Brain microvascular endothelial cell (primary cell): Measurements from ENCODE around the gene ILK.

ENCODE experiments used
- DNase-seq: peaks from one replicate; pipeline ENCODE4 v3.0.0-alpha.2; 2020
- H3K27ac ChIP-seq: fragments of 250-450 bp; sonication (Bioruptor Pico); 2 replicates; pipeline ENCODE4 v1.5.1; 2020; ENCODE audit warnings: mild to moderate bottlenecking, moderate library complexity
- H3K27me3 ChIP-seq: fragments of 250-450 bp; sonication (Bioruptor Pico); replicated peaks from 2 replicates; pipeline ENCODE4 v1.5.1; 2020; ENCODE audit warnings: mild to moderate bottlenecking
- H3K36me3 ChIP-seq: fragments of 250-450 bp; sonication (Bioruptor Pico); replicated peaks from 2 replicates; pipeline ENCODE4 v1.5.1; 2020; ENCODE audit warnings: mild to moderate bottlenecking
- H3K4me3 ChIP-seq: 2 replicates; pipeline ENCODE4 v1.5.1; 2011; ENCODE audit warnings: low read depth, mild to moderate bottlenecking, control low read depth, low read length, moderate library complexity
- in situ Hi-C: cut with HindIII; loops from 2 replicates; pipeline ENCODE4 v1.10.0; 2017; ENCODE audit warnings: low sequenced_read_pairs, low pct_ligation_motif_present
- TF ChIP-seq, protein P1 (sequence below): IDR thresholded peaks from 2 replicates; pipeline ENCODE4 v1.5.1; 2011; ENCODE audit warnings: low read depth, mild to moderate bottlenecking, moderate library complexity, low read length, control low read depth, inconsistent platforms; ENCODE audit errors: missing control alignments

Gene ILK

DNA sequence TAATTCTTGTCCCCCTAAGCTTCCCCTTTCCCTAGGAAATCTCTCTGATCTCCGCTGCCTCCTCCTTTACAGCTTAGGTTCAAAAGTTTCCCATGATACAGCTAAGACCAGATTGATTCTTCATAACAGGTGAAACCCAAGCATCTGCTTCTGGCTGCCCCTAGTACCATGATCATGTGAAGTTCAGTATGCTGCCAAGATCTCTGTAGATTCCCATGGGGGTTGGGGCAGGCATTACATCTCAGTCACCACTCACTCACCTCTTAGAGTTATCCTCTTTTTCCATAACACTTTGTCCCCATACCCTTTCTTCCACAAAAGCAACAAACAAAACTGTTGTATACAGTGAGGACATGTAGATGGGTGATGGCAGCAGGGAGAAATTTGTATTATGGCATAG is 44.2 kb upstream of the ILK start:
- H3K27me3 ChIP-seq, result no peaks in the 10 kb centered on the region
- H3K4me3 ChIP-seq, result no peak overlapping the region
- H3K27ac ChIP-seq, result no peak overlapping the region
- DNase-seq, result no peak
- TF ChIP-seq, protein P1, sequence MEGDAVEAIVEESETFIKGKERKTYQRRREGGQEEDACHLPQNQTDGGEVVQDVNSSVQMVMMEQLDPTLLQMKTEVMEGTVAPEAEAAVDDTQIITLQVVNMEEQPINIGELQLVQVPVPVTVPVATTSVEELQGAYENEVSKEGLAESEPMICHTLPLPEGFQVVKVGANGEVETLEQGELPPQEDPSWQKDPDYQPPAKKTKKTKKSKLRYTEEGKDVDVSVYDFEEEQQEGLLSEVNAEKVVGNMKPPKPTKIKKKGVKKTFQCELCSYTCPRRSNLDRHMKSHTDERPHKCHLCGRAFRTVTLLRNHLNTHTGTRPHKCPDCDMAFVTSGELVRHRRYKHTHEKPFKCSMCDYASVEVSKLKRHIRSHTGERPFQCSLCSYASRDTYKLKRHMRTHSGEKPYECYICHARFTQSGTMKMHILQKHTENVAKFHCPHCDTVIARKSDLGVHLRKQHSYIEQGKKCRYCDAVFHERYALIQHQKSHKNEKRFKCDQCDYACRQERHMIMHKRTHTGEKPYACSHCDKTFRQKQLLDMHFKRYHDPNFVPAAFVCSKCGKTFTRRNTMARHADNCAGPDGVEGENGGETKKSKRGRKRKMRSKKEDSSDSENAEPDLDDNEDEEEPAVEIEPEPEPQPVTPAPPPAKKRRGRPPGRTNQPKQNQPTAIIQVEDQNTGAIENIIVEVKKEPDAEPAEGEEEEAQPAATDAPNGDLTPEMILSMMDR, result no peak
- no peaks in the 10 kb centered on the region for H3K36me3 ChIP-seq
- in situ Hi-C loops, result no loop called here

DNA sequence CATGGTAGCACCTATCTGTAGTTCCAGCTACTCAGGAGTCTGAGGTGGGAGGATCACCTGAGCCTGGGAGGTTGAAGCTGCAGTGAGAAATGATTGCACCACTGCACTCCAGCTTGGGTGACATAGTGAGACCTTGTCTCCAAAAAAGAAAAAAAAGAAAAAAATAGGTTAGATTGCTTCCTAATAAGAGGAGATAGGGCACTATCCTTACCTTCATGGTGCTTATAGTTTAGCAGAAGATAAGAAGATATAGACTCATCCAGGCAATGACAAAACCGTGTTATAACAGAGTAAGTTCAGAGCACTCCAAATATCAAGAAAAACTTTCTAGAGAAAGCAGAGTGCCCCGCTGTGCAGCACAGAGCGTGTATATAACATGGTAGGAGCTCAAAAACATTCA is 42.3 kb upstream of the ILK start:
- TF ChIP-seq, protein P1, result no peak
- in situ Hi-C loops, result no loop called here
- no peak for DNase-seq
- Histone ChIP-seq H3K27ac (no peak overlapping the region), H3K4me3 (no peak overlapping the region), H3K27me3 (no peaks in the 10 kb centered on the region), H3K36me3 (no peaks in the 10 kb centered on the region)

DNA sequence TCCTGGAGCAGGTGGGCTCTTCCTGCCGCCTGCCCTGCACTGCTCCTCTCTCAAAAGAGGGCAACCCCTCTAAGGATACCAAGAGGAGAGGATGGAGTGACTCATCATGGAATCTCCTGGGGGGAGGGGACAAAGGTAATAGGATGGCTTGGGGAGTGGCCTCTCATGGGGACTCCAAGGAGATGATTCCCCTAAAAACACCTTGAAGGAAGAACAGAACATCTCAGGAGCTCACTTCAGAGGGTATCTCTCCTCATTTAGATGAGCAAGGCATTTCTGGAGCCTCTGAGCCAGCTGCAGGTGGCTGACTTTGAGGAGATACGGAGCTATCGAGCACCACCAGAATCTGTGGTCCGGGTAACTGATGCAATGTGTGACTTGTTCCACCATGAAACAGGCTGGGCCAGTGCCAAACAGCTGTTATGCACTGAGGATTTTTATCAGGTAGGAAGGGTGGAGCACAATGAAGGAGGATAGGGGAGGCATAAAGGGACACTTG is 40.4 kb upstream of the ILK start:
- no peak for DNase-seq
- Histone ChIP-seq H3K4me3 (no peak overlapping the region), H3K36me3 (no peaks in the 10 kb centered on the region), H3K27me3 (no peaks in the 10 kb centered on the region), H3K27ac (no peak overlapping the region)
- in situ Hi-C loops, result no loop called here
- TF ChIP-seq, protein P1, result no peak

DNA sequence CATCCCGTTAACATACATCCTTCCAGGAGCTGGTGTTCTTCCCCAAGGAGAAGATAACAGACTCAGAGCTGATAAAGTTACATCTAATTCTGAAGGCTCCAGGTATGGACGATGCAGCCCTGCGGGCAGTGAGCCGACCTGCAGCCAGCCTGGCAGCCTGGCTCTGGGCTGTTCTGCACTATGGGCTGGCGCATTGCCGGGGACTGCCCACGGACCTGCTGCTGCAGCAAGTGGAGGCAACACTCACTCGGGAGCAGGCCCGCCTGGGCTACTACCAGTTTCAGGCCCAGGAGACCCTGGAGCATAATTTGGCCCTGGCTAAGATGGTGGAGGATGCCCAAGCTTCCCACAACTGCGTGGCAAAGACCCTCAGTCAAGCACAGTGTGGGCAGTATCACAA is 39.9 kb upstream of the ILK start:
- in situ Hi-C loops, result no loop called here
- Histone ChIP-seq H3K27me3 (no peaks in the 10 kb centered on the region), H3K36me3 (no peaks in the 10 kb centered on the region), H3K4me3 (no peak overlapping the region), H3K27ac (no peak overlapping the region)
- DNase-seq, result no peak
- TF ChIP-seq, protein P1, result no peak

DNA sequence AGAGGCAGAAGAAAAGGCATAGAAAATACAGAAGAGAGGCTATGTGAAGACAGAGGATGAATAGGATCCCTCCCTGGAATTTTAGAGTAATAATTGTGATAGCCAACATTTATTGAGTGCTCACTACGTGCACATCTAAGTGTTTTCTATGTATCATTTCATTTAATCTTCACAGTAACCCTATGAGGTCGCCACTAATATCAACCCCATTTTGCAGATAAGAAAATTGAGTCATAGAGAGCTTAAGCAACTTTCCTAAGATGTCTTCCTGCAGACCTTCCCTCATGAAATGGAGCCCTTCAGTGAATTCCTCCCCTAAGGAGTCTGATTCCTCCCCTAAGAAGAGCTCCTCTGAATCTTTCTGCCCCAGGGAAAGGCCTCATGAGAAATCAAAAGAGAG is 38.2 kb upstream of the ILK start:
- no peak for DNase-seq
- Histone ChIP-seq H3K36me3 (no peaks in the 10 kb centered on the region), H3K27ac (no peak overlapping the region), H3K4me3 (no peak overlapping the region), H3K27me3 (no peaks in the 10 kb centered on the region)
- TF ChIP-seq, protein P1, result no peak
- in situ Hi-C loops, result no loop called here

DNA sequence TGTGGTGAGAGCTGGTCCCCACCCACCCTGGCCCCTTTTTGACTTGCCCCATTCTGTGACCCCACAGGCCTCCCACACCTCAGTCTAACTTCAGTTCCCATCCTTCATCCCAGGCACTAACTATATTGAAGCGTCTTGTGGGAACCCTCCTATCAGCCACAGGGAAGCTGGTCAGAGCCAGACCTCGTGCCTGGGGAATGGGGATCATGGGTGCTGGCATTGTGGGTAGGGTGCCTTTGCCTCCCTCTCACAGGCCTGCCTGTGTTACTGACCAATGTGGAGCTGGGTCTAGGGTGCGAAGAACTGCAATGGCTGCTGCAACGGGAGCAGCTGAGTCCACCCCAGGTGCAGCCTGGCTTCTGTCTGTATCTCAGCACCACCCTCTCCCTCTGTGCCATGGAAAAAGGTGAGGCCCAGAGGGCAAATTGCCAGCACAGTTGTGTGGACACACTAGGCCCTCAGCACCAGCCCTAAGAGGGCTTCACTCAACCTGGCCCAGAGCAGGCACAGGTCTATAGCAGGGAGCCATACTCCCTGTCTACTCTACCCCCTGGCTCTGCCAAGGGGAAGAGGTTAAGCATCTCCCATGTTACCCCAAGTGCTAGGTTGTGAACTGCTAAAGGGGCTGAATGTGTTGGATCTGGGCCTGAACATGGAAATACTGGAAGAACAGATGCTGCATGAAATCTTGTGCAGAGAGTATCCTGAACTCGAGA is 37.4 kb upstream of the ILK start:
- Histone ChIP-seq H3K4me3 (no peak overlapping the region), H3K27ac (no peak overlapping the region), H3K27me3 (no peaks in the 10 kb centered on the region), H3K36me3 (no peaks in the 10 kb centered on the region)
- no peak for DNase-seq
- in situ Hi-C loops, result no loop called here
- TF ChIP-seq, protein P1, result no peak
